Memory B cell (primary cell): ENCODE results near the gene POTEB3.
"Not testable (repeated sequence)": the region's sequence is repeated elsewhere in the genome, so short reads cannot be mapped to it uniquely, and the experiment has no call there.

ENCODE experiments used
- ATAC-seq: fragments of 150-1000 bp; cut with Tn5 transposase; 2 replicates; pipeline ENCODE4 v1.10.0; 2021; ENCODE audit warnings: low read depth, mild to moderate bottlenecking, moderate library complexity
- DNase-seq, 2 donors: peaks; one replicate each; pipeline ENCODE4 v3.0.0; 2022; ENCODE audit warnings: low spot score in 2 of 2
- H3K27ac Mint-ChIP-seq: one replicate; pipeline ENCODE4 v1.8.0; 2022; ENCODE audit warnings: mild to moderate bottlenecking, moderate library complexity, mixed read lengths
- H3K27me3 Mint-ChIP-seq: one replicate; pipeline ENCODE4 v1.8.0; 2022; ENCODE audit warnings: mixed read lengths
- H3K36me3 Mint-ChIP-seq: one replicate; pipeline ENCODE4 v1.8.0; 2022; ENCODE audit warnings: mild to moderate bottlenecking, mixed read lengths
- H3K4me1 Mint-ChIP-seq: one replicate; pipeline ENCODE4 v1.8.0; 2022; ENCODE audit warnings: mixed read lengths
- H3K4me3 Mint-ChIP-seq: one replicate; pipeline ENCODE4 v1.8.0; 2022; ENCODE audit warnings: mild to moderate bottlenecking, moderate library complexity, mixed read lengths
- H3K9me3 Mint-ChIP-seq: one replicate; pipeline ENCODE4 v1.8.0; 2022; ENCODE audit warnings: mixed read lengths

Gene POTEB3

DNA sequence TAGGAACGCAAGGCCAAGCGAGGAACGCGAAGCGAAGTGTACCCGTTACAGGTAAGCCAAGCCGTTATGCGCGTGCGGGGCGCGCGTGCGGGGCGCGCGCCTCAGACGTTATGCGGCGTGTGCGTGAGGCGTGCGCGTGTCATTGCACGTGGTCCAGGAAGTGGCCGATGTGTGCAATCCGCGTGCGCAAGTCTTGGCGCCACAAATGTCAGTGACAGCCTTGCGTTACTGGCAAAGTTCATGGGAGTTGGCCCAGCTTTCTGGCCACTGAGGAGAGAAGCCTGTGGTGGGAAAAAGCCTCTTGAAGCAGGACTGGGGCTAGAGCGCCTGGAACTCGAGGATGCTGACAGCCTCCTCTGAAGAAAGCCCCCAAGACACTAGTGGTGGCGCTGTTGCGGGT, at the start of gene POTEB3:
Gene POTEB3, minus strand, starts transcription at position 101 of the 400 bp plus-strand sequence. CDS start 488 bp downstream, outside the sequence.
- H3K4me1 Mint-ChIP-seq, H3K9me3 Mint-ChIP-seq, H3K27me3 Mint-ChIP-seq, H3K36me3 Mint-ChIP-seq, DNase-seq, H3K4me3 Mint-ChIP-seq, ATAC-seq, H3K27ac Mint-ChIP-seq: not testable (repeated sequence)

GRCh38 chr15:21453683-21454082, 13.4 kb upstream of the POTEB3 start:
- not testable (repeated sequence) for H3K4me3 Mint-ChIP-seq, H3K36me3 Mint-ChIP-seq, ATAC-seq, H3K27me3 Mint-ChIP-seq, DNase-seq, H3K9me3 Mint-ChIP-seq, H3K4me1 Mint-ChIP-seq, H3K27ac Mint-ChIP-seq

DNA sequence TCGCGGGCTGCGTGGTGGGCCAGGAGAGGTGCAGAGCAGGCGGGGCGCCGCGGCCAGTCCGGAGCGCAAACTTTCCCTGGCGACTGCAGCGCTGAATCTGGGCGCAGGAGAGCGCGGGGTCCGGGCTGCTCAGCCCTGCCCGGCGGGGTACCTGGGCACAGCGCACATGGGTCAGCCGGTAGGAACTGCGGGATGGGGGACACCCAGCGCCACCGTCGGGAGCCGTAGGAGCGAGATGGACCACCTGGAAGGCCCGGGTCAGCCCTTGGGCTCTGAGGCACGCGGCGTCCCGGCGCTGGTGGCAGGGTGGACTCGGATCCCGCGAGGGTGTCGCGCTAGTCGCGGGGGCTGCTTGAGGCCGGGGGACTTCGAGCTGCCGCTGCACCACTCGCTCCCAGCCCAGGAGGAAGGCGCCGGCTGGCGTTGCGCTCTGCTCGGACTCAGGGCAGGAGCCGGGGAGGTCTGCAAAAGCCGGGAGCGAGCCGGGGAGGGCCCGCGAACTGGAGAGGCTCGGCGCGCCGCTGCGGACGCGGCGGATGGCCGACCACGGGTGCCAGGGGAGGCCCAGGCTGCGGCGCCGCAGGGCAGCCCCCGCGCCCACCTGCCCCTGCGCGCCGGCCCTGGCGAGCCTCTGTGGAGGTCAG, 11.7 kb upstream of the POTEB3 start:
- H3K27me3 Mint-ChIP-seq, H3K27ac Mint-ChIP-seq, H3K36me3 Mint-ChIP-seq, ATAC-seq, DNase-seq, H3K4me3 Mint-ChIP-seq, H3K4me1 Mint-ChIP-seq, H3K9me3 Mint-ChIP-seq: not testable (repeated sequence)

DNA sequence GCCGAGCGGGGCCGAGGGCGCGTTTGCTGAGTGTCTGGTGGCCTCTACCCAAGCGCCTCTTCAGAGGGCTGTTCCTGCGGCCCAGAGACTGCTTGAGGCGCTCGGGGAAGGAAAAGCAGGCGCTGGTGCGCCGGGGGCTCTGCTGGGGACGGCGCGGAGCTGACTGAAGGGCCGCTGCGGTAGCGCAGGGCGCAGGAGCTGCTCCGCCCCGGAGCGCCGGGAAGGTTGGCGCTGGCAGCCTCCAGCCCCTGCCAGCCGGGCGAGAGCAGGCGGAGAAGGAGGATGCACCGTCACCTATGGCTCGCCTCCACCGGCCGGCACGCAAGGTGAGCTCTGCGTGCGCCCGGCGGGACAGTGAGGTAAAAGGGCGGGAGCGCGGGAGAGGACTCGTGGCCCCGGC, 11.2 kb upstream of the POTEB3 start:
- H3K36me3 Mint-ChIP-seq, DNase-seq, H3K4me1 Mint-ChIP-seq, ATAC-seq, H3K27me3 Mint-ChIP-seq, H3K4me3 Mint-ChIP-seq, H3K9me3 Mint-ChIP-seq, H3K27ac Mint-ChIP-seq: not testable (repeated sequence)

DNA sequence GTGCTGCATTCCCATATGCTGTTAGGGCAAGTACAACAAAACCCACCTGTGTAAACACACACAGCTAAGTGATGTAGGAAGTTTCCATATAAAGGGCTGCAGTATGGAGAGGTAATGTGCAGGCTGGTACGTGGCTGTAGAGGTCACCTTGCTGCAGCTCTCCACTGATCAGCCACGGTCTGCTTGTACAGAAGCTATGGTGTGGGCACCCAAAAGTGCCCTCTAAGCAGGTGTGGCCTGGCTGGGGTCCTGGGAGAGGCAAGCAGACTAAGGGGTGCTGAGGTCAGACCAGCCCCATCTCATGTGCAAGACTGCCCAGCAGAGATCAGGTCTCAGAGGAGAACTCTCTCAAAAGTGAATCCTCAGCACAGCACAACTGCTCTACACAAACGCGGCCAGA, 32.9 kb downstream of the POTEB3 start:
- not testable (repeated sequence) for H3K36me3 Mint-ChIP-seq, ATAC-seq, H3K9me3 Mint-ChIP-seq, H3K4me1 Mint-ChIP-seq, H3K27ac Mint-ChIP-seq, DNase-seq, H3K27me3 Mint-ChIP-seq, H3K4me3 Mint-ChIP-seq

DNA sequence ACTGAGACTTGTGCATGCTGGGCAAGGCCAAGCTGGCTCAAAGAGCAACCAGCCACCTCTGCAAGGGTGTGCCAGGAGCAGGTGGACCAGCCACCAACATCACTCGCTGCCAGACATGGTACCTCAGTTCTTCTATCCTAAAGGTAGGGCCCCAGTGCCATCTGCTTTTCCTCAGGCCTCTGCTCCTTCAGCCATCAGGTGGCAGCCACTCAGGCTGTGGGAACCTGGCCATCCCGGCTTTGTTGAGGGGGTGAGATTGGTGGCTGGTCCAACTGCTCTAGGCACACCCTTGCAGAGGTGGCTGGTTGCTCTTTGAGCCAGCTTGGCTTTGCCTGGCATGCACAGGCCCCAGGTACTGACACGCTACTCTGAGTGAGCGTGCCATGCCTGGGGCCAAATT, 38.8 kb downstream of the POTEB3 start:
- ATAC-seq, H3K9me3 Mint-ChIP-seq, H3K4me3 Mint-ChIP-seq, H3K27ac Mint-ChIP-seq, H3K27me3 Mint-ChIP-seq, H3K4me1 Mint-ChIP-seq, H3K36me3 Mint-ChIP-seq, DNase-seq: not testable (repeated sequence)

- not testable (repeated sequence) for ATAC-seq, H3K27ac Mint-ChIP-seq, DNase-seq, H3K4me1 Mint-ChIP-seq, H3K4me3 Mint-ChIP-seq, H3K36me3 Mint-ChIP-seq, H3K9me3 Mint-ChIP-seq, H3K27me3 Mint-ChIP-seq
Measured at GRCh38 chr15:21399111-21399510, 41.2 kb downstream of the POTEB3 start.

DNA sequence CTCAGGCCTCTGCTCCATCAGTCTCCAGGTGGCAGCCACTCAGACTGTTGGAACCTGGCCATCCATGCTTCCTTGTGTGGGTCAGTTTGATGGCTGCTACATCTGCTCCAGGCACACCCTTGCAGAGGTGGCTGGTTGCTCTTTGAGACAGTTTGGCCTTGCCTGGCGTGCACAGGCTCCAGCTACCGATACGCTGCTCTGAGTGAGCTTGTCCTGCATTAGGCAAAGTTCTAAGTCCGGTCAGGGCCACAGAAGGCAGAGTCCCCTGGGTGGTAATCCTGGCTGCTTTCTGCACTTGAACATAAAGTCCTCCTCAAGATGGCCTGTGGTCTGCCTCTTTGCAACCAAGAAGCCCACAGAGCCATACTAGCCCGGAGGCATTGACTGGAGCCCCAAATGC, 41.8 kb downstream of the POTEB3 start:
- not testable (repeated sequence) for ATAC-seq, H3K9me3 Mint-ChIP-seq, H3K27me3 Mint-ChIP-seq, H3K36me3 Mint-ChIP-seq, H3K4me1 Mint-ChIP-seq, H3K4me3 Mint-ChIP-seq, DNase-seq, H3K27ac Mint-ChIP-seq

GRCh38 chr15:21397656-21398055, 42.6 kb downstream of the POTEB3 start:
- H3K4me1 Mint-ChIP-seq, DNase-seq, H3K27me3 Mint-ChIP-seq, H3K36me3 Mint-ChIP-seq, H3K4me3 Mint-ChIP-seq, ATAC-seq, H3K27ac Mint-ChIP-seq, H3K9me3 Mint-ChIP-seq: not testable (repeated sequence)

GRCh38 chr15:21397186-21397585, 43.1 kb downstream of the POTEB3 start:
- DNase-seq, H3K27me3 Mint-ChIP-seq, H3K27ac Mint-ChIP-seq, H3K36me3 Mint-ChIP-seq, H3K9me3 Mint-ChIP-seq, ATAC-seq, H3K4me1 Mint-ChIP-seq, H3K4me3 Mint-ChIP-seq: not testable (repeated sequence)

DNA sequence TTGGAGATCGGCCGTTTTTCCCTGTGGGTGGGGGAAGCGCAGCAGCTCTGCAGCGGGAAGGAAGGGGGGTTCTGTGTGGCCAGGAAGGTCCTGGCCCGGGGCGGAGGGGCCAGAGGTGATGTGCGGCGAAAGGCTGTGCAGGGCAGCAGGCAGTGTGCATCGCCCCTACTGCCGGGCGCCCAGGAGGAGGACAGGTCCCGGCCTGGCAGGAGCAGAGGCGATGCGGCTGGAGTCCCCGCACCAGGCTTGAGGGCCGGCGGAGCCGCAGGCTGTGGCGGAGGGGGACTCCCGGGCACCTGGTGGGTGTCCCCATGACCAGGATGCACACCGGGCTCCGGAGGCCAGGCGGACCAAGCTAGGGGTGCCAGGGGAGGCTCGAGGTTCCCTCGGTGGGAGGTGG, 54.3 kb downstream of the POTEB3 start:
- H3K9me3 Mint-ChIP-seq, ATAC-seq, H3K36me3 Mint-ChIP-seq, H3K4me1 Mint-ChIP-seq, H3K27ac Mint-ChIP-seq, H3K4me3 Mint-ChIP-seq, H3K27me3 Mint-ChIP-seq, DNase-seq: not testable (repeated sequence)

DNA sequence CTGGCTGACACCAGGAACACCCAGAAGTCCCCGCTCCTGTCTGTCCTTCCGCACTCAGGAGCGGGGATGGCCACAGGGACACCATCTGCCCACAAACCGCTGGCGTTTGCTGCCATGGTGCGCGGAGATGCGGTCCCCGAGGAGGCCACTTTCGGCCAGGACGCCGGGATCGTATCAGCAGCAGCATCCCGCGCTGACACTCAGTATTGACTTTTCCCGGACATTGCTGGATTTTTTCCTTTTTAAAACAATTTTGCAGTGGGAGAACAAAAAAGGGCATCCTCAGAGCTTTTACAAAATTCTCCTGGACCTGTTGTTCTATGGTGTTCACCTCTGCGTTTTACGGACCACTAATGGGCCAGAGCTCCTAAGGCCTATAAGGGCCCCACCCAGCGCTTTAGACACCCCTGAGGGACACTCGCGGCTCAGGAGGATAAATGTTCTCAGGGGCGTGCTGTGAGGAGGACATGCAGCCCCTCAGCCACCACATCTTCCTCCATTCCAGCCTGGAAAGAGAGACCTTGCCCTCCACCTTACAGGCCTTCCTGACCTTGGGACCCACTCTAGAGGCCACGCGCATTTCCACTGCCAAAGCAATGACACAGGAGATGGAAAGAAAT, 56.3 kb downstream of the POTEB3 start:
- not testable (repeated sequence) for H3K4me3 Mint-ChIP-seq, ATAC-seq, H3K27me3 Mint-ChIP-seq, H3K4me1 Mint-ChIP-seq, H3K36me3 Mint-ChIP-seq, DNase-seq, H3K27ac Mint-ChIP-seq, H3K9me3 Mint-ChIP-seq

- not testable (repeated sequence) for DNase-seq, H3K9me3 Mint-ChIP-seq, H3K36me3 Mint-ChIP-seq, H3K4me1 Mint-ChIP-seq, H3K4me3 Mint-ChIP-seq, ATAC-seq, H3K27ac Mint-ChIP-seq, H3K27me3 Mint-ChIP-seq
Measured at GRCh38 chr15:21373682-21374081, 66.6 kb downstream of the POTEB3 start.

- not testable (repeated sequence) for ATAC-seq, H3K4me1 Mint-ChIP-seq, DNase-seq, H3K27me3 Mint-ChIP-seq, H3K9me3 Mint-ChIP-seq, H3K27ac Mint-ChIP-seq, H3K4me3 Mint-ChIP-seq, H3K36me3 Mint-ChIP-seq
Measured at GRCh38 chr15:21369177-21369576, 71.1 kb downstream of the POTEB3 start.

DNA sequence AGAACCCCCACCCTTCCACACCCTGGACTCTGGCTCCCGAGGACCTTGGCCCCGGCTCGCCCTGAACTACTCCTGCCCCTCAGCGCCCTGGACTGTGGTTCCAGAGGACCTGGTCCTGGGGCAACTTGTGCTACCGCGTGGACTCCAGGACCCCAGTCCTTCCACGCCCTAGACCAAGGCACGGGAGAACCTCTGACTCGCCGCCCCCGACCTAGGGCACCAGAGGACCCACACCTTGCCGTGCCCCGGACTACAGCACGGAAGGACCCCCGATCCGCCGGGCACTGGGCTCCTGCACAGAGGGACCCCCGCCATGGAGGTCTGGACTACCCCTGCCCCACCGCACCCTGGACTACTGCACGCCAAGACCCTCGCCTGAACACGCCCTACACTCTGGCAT, 71.7 kb downstream of the POTEB3 start:
- not testable (repeated sequence) for H3K4me3 Mint-ChIP-seq, H3K27me3 Mint-ChIP-seq

More for the DNA sequence above, 71.7 kb downstream of the POTEB3 start:
- not testable (repeated sequence) for H3K9me3 Mint-ChIP-seq, H3K4me1 Mint-ChIP-seq, H3K36me3 Mint-ChIP-seq, DNase-seq, H3K27ac Mint-ChIP-seq, ATAC-seq
